ENCODE data around the gene ATP11A.
"Not testable (repeated sequence)": the region's sequence is repeated elsewhere in the genome, so short reads cannot be mapped to it uniquely, and the experiment has no call there.

ATP11A gene

DNA sequence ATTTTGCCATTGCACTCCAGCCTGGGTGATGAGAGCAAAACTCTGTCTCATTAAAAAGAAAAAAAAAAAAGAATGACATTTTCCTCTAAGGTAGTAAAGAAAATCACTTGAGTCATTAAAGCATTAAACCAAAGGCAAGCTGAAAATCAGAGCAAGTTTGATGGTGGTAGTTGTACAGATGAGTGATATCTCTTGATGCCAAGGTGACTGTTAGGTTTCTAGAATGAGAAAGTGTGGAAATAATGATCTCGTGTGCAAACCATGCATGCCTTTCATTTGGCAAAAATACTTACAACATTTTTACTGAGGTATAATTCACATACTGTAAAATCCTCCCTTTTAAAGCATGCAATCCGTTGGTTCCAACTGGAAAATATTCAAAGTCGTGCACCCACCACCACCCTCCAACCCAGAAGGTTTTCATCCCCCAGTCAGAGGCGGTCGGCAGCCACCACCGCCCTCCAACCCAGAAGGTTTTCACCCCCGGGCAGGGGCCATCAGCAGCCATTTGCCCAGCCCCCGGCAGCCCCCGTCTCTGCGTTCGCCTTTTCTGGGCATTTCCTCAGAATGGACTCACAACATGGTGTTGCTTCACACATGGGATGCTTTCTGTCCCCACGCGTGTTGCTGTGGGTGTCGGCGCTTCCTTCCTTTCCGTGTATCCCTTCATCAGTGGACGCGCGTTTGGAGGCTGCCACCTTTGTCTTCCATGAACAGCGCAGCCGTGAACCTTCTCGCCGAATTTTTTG lies 90.2 kb downstream of the ATP11A start:
- no peak for DNase-seq

DNA sequence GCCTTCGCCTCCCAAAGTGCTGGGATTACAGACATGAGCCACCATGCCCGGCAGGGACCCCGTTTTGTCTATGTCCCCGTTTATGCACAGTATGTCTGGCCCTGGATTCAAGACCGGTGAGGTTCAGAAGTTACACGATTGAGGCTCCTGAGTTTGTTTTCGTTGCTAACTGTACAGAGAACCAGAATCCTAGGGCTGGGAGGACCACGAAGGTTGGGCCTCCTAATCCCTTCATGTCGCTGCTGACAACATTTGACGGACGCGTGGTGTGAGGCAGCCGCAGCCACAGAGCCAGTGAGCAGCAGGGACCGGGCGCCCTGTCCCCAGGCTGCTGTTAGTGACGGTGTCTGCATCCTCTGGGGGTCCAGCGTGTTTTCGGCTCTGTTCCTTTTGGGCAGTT lies 91.4 kb downstream of the ATP11A start:
- DNase-seq: no peak

GRCh38 chr13:112781881-112782361 lies 92.1 kb downstream of the ATP11A start:
- DNase-seq: no peak

GRCh38 chr13:112782429-112783010 lies 92.7 kb downstream of the ATP11A start:
- no peak for DNase-seq

- DNase-seq: no peak
Measured at GRCh38 chr13:112783135-112783977, 93.5 kb downstream of the ATP11A start.

GRCh38 chr13:112783978-112784371 lies 94.1 kb downstream of the ATP11A start:
- no peak for DNase-seq

DNA sequence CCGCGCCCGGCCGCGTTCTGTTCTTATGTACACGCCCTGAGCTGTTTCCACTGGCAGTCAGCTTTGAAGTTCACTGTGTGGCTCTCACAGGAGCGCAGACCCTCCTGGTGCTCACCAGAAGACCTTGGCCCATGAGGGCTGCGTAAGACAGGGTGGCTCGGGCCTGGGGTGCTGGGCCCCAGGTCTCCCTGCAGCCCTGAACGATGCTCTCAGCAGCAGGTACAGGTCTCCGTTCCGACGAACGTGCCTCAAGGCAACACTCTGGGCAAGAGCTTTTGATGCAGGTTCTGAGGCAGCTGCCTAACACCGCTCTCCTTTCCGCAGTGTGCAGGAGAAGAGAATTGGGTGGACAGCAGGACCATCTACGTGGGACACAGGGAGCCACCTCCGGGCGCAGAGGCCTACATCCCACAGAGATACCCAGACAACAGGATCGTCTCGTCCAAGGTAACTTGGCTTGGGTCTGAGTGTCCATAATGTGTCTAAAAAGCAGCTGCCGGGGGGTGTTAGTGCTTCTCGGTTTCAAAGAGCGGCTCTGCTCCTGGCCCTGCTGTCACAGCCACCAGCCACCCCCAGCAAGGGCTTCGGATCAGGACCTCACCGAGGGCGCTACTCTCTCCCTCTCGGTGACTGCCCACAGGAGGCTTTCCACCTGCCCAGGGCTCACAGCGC lies 95.1 kb downstream of the ATP11A start:
- no peak for DNase-seq

- DNase-seq: no peak
Measured at GRCh38 chr13:112785483-112785856, 95.6 kb downstream of the ATP11A start.

- DNase-seq: not testable (repeated sequence)
Measured at GRCh38 chr13:112786810-112787209, 97.0 kb downstream of the ATP11A start.

DNA sequence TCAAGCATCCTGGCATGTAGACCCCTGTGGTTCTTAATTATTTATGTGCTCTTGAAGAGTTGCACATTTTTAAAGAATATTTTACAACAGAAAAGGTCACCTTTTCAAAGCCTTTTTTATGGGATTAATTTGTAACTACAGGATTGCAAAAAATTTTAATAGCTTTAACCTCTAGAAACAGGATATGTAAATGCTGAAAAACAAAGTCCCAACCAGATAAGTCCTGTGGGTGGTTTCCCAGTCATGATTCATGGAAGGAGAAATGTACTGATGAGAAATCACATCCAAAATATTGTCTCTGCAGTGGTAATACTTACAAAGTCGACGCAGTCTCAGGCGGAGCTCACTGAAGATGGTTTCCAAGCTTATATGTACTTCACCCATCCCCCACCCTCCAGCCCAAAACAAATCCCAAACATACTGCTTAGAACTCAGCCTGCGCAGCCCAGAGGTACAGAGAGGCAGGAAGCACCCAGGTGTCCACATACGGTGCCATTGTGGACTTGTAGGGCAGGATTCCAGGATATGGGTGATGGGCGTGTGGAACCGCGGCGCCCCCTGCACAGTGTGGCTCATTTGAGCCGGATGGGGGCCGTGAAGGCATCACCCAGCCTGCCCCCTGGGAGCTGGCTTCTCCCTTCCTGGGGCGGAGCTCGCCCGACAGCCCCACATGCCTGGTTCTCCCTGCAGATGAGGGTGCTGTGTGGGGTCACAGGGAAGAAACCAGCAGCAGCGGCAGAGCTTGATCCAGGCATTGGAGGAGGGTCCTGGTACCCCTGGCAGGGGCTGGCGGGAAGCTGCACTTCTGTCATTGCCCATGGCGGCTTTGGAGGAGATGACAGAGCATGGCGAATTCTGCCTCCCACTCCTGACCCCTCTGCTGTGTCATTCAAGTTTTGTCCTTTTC lies 101.2 kb downstream of the ATP11A start:
- DNase-seq: no peak

DNA sequence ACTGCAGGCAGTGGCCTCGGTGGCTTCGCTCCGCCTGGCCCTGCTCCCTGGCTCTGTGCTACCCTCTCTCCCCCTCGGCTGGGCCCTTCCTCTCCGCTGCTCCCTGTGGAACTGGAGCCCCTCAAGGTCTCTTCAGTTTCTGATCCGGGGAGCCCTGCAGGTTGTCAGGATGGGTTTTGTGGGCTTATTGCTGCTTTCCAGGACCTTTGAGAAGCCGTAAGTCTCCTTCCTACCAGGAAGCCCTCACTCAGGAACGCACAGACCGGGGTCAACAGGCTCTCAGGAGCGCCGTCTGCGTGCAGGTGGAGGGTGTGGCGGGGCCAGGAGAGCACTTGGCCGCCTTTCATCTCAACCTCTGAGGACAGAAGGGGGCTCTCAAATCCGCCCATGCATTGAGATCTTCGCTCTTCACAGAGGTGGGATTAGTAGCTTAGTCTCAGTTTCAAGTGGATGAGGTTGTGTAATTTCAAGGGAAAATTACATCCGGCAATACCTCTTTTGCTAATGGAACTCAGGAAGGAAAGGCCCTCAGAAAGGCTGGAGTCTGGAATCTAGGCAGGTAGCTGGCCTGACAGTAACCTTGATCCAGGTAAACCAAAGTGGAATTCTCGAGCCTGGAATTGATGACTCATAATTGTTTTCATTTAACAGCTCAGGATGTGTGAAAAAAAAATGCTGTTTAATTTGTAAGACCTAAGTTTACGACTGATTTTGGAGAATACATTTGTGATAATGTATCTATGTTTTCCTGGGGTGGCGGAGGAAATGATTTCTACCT lies 102.0 kb downstream of the ATP11A start:
- no peak for DNase-seq

GRCh38 chr13:112792511-112792910 lies 102.7 kb downstream of the ATP11A start:
- DNase-seq: no peak

DNA sequence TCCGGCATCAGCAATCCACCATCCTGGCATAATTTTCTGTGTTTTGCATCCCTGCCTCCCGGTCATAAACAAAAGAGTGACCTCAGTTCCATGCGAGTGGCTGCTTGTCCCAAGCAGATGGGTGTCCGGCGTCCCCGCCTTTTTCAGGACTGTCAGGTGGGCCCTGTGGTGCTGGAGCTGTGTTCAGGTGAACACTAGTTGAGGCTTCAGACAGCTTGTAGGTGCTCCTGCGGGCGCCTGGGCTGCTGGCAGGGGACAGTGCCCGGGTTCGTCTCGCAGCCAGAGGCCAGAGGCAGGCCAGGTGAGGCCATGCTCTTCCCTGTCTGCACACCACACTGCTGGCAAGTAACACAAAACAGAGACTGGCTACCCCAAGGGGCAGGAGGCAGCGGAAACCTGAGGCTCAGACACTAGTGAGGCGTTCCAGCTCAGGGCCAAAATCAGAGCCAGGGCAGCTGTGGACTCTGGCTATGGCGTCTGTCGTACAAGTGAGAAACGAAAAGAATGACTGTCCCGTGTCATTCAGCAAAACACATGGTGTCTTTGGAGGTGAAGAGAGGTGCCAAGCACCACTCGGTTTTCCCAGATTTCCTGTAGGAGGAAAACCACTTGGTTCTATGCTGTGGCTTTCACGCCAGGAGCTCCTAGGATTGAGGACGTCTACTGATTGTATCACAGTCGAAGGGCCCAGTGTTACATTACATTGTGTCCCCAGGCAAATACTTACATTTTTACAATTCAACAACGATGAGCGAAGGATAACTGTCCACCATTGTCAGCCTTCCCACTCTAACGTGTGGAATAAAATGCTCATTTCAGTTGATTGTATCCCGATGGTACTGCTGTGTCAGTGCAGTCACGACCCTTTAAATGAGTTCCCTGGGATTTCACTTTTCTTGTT lies 104.0 kb downstream of the ATP11A start:
- DNase-seq: no peak

- no peak for DNase-seq
Measured at GRCh38 chr13:112795277-112795676, 105.4 kb downstream of the ATP11A start.

- DNase-seq: no peak
Measured at GRCh38 chr13:112796190-112796915, 106.5 kb downstream of the ATP11A start.

DNA sequence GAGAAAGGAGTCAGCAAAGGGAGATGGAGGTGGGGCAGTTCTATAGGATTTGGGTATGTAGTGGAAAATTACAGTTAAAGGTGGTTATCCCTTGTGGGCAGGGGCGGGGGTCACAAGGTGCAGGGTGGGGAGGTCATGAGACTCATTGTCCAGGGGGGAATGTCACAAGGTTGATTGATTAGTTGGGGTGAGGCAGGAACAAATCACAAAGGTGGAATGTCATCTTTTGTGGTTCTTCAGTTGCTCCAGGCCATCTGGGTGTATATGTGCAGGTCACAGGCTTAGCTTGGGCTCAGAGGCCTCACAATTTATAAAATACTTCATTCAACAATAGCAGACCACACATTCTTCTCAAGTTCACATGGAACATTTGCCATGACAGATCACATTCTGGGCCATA lies 109.6 kb downstream of the ATP11A start:
- no peak for DNase-seq

- DNase-seq: no peak
Measured at GRCh38 chr13:112800057-112800456, 110.2 kb downstream of the ATP11A start.

- not testable (repeated sequence) for DNase-seq
Measured at GRCh38 chr13:112800807-112801206, 111.0 kb downstream of the ATP11A start.

GRCh38 chr13:112802802-112803195 lies 113.0 kb downstream of the ATP11A start:
- no peak for DNase-seq
